Measurements from ENCODE around the gene PDZK1.
"Not testable (repeated sequence)": the region's sequence is repeated elsewhere in the genome, so short reads cannot be mapped to it uniquely, and the experiment has no call there.

PDZK1 gene

DNA sequence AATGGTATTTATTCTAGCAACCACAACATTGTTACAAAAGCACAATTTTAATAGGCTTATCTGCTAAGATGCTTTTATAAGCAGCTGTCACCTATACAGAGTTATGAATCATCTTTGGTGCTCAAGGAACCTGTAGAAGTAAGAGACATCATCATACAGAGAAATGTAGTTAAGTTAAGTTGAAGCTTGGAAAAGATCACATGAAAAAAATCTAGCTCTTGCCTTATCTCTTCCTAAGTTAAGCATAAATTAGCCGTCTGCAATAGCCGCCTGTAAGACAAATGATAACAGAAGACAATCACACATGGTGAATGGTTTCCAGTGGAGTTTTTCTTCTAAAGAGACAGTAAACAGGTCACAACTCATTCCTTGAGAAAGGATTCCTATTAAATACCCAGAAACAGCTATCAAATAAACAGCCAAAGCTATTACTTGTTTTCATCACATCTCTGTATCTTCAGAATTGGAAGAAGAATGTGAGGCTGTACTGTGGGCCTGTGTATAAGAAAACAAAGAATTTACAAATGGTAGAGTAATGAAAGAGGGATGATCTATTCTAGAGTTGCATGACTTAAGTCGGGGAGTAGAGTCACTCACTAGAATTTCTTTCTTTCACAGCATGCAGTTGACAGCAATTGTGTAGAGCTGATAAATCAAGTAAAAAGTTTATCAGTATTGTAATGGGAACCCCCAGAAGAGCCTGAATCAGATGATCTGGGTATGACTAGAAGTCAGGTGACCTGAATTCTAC is 36.0 kb downstream of the PDZK1 start:
- not testable (repeated sequence) for H3K27me3 ChIP-seq (ENCODE audit: insufficient read depth, low read length); H3K9me3 ChIP-seq (ENCODE audit: low read length); H3K4me3 ChIP-seq (ENCODE audit: low read length); H3K4me1 ChIP-seq (ENCODE audit: insufficient read depth, low read length); H3K36me3 ChIP-seq (ENCODE audit: insufficient read depth, low read length); H2AFZ ChIP-seq (ENCODE audit: low read depth, low read length)

DNA sequence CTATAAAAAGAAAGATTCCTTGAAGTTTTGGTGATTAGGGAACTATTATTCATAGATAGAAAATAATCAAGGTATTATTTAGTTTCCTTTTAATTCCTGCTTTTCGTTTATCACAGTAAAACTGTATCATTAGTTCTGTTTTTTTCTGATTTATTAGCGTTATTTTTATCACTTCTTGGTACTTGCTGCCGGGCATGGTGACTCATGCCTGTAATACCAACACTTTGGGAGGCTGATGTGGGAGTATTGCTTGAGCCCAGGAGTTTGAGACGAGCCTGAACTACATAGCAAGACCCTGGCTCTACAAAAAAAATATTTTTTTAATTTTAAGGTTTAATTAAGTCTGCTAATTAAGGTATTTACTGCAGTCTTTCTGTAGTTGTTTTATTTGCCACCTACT is 42.2 kb downstream of the PDZK1 start:
- H2AFZ ChIP-seq (ENCODE audit: low read depth, low read length); H3K27me3 ChIP-seq (ENCODE audit: insufficient read depth, low read length); H3K9me3 ChIP-seq (ENCODE audit: low read length); H3K4me3 ChIP-seq (ENCODE audit: low read length); H3K36me3 ChIP-seq (ENCODE audit: insufficient read depth, low read length); H3K4me1 ChIP-seq (ENCODE audit: insufficient read depth, low read length): not testable (repeated sequence)

DNA sequence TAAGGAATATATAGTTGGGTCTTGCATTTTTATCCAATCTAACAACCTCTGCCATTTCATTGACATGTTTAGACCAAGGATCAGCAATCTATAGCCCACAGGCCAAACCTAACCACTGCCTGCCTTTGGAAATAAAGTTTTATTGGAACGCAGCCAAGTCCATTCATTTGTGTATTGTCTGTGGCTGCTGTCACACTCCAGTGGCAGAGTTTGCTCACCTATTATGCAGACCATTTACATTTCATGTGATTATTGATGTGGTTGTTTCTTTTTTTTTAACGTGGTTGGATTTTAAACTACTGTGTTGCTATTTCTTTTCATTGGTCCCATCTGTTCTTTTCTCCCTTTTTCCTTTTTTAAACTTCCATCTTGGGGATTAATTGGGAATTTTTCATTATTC is 44.7 kb downstream of the PDZK1 start:
- H2AFZ ChIP-seq (ENCODE audit: low read depth, low read length); H3K9me3 ChIP-seq (ENCODE audit: low read length); H3K4me3 ChIP-seq (ENCODE audit: low read length); H3K36me3 ChIP-seq (ENCODE audit: insufficient read depth, low read length); H3K27me3 ChIP-seq (ENCODE audit: insufficient read depth, low read length); H3K4me1 ChIP-seq (ENCODE audit: insufficient read depth, low read length): not testable (repeated sequence)

DNA sequence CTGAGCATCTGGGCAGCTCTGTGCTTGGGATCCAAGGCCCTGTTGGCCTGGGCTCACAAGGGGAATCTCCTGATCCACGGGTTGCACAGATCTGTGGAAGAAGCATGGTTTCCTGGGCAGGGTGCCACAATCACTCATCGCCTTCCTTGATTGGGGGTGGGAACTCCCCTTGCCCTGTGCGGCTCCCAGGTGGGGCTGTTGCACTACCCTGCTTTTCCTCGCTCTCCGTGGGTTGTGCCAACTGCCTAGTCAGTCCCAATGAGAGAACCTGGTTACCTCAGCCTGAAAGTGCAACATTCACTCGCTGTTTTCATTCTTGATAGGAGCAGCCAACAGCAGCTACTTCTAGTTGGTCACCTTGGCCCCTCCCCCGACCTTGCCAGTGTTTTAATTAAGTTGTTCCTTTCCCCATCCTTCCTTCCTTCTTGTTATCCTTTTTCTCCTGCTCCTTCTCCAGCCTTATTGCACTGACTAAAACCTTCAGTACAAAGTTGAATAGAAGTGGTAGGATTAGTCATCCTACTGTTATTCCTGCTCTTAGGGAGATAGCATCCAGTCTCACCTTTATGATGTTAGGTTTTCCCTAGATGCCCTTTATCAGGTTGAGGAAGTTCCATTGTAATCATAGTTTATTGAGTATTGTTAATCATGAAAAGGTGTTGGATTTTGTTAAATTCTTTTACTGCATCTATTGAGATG is 50.8 kb downstream of the PDZK1 start:
- H2AFZ ChIP-seq (ENCODE audit: low read depth, low read length); H3K4me1 ChIP-seq (ENCODE audit: insufficient read depth, low read length); H3K36me3 ChIP-seq (ENCODE audit: insufficient read depth, low read length); H3K4me3 ChIP-seq (ENCODE audit: low read length); H3K27me3 ChIP-seq (ENCODE audit: insufficient read depth, low read length); H3K9me3 ChIP-seq (ENCODE audit: low read length): not testable (repeated sequence)

- not testable (repeated sequence) for H3K36me3 ChIP-seq (ENCODE audit: insufficient read depth, low read length); H2AFZ ChIP-seq (ENCODE audit: low read depth, low read length); H3K4me1 ChIP-seq (ENCODE audit: insufficient read depth, low read length)
Measured at GRCh38 chr1:145643990-145644389, 63.2 kb downstream of the PDZK1 start.

DNA sequence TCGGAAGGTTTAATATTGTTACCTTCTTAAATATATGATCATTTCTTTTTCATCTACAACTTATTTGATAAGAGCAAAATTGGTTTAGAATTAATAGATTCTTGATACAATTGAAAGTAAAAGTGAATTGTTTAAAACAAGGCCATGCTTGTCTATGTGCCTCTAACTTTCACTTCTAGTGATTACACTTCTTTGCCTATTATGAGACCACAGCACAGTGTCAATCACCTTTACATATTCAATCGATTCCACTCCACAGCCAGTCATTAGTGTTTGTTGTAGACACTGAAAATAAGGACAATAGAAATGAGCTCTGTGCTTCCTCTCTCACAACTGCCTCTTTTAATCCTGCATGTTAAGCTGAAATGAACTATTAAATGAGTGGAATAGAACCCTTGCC is 65.3 kb downstream of the PDZK1 start:
- H3K4me3 ChIP-seq (ENCODE audit: low read length); H2AFZ ChIP-seq (ENCODE audit: low read depth, low read length); H3K9me3 ChIP-seq (ENCODE audit: low read length); H3K36me3 ChIP-seq (ENCODE audit: insufficient read depth, low read length); H3K4me1 ChIP-seq (ENCODE audit: insufficient read depth, low read length); H3K27me3 ChIP-seq (ENCODE audit: insufficient read depth, low read length): not testable (repeated sequence)

More at GRCh38 chr1:145643990-145644389, 63.2 kb downstream of the PDZK1 start:
- H3K27me3 ChIP-seq (ENCODE audit: insufficient read depth, low read length); H3K9me3 ChIP-seq (ENCODE audit: low read length); H3K4me3 ChIP-seq (ENCODE audit: low read length): not testable (repeated sequence)

DNA sequence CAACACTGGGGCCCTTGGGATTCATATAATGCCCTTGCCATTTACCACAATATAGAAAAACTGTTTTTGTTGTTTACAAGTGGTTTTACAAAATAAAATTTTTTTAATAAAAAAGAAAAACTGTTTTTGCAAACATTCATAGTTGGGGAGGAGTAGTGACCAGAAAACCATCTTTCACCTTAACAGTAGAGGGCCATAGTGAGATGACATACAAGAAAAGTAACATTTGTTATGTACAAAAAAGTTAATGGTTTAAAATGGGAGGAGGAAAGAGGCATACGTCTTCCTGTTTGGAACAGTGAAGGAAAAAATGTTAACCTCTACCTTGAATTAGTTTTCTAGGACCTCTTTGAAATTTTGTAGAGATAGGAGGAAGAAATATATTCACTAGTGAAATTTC is 70.9 kb downstream of the PDZK1 start:
- H3K4me1 ChIP-seq (ENCODE audit: insufficient read depth, low read length); H3K9me3 ChIP-seq (ENCODE audit: low read length); H3K4me3 ChIP-seq (ENCODE audit: low read length); H3K36me3 ChIP-seq (ENCODE audit: insufficient read depth, low read length); H2AFZ ChIP-seq (ENCODE audit: low read depth, low read length); H3K27me3 ChIP-seq (ENCODE audit: insufficient read depth, low read length): not testable (repeated sequence)

GRCh38 chr1:145622177-145622576 is 85.0 kb downstream of the PDZK1 start:
- not testable (repeated sequence) for H2AFZ ChIP-seq (ENCODE audit: low read depth, low read length); H3K4me1 ChIP-seq (ENCODE audit: insufficient read depth, low read length); H3K27me3 ChIP-seq (ENCODE audit: insufficient read depth, low read length); H3K4me3 ChIP-seq (ENCODE audit: low read length); H3K9me3 ChIP-seq (ENCODE audit: low read length); H3K36me3 ChIP-seq (ENCODE audit: insufficient read depth, low read length)
